Lower leg skin (tissue), 3 donors: ENCODE data around the gene SLC43A2.

Experiments used
- POLR2A ChIP-seq, 2 donors: fragments of 450-650 bp; IDR thresholded peaks; one replicate each; pipeline ENCODE4 v1.6.1; 2016 to 2017; ENCODE audit warnings: antibody characterized with exemption in 2 of 2, mild to moderate bottlenecking in 1 of 2, moderate library complexity in 1 of 2
- TF ChIP-seq, protein P1 (sequence below), 3 donors: fragments of 450-650 bp; IDR thresholded peaks; one replicate each; pipeline ENCODE4 v1.5.1; 2016; ENCODE audit warnings: antibody characterized with exemption in 3 of 3, mild to moderate bottlenecking in 3 of 3, moderate library complexity in 2 of 3

GRCh38 chr17:1577182-1577581 lies 51.5 kb downstream of the SLC43A2 start:
- TF ChIP-seq POLR2A (IDR thresholded peaks at IDR 0.05), result no peak
- TF ChIP-seq, protein P1, sequence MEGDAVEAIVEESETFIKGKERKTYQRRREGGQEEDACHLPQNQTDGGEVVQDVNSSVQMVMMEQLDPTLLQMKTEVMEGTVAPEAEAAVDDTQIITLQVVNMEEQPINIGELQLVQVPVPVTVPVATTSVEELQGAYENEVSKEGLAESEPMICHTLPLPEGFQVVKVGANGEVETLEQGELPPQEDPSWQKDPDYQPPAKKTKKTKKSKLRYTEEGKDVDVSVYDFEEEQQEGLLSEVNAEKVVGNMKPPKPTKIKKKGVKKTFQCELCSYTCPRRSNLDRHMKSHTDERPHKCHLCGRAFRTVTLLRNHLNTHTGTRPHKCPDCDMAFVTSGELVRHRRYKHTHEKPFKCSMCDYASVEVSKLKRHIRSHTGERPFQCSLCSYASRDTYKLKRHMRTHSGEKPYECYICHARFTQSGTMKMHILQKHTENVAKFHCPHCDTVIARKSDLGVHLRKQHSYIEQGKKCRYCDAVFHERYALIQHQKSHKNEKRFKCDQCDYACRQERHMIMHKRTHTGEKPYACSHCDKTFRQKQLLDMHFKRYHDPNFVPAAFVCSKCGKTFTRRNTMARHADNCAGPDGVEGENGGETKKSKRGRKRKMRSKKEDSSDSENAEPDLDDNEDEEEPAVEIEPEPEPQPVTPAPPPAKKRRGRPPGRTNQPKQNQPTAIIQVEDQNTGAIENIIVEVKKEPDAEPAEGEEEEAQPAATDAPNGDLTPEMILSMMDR (IDR thresholded peaks at IDR 0.05), result no peak
